SK-N-MC (cell line): Measurements from ENCODE around the gene KANSL1.

Experiments used
- EZH2 ChIP-seq: fragments of 200-600 bp; sonication (generic); IDR thresholded peaks from one replicate; pipeline ENCODE4 v1.6.1; 2017; ENCODE audit warnings: antibody characterized with exemption
- POLR2AphosphoS5 ChIP-seq: IDR thresholded peaks from 2 replicates; pipeline ENCODE4 v1.6.1; 2012; ENCODE audit warnings: mild to moderate bottlenecking, low read depth, low read length, borderline replicate concordance

- TF ChIP-seq POLR2AphosphoS5 (no peak), EZH2 (no peak)
Observed at GRCh38 chr17:45991341-45991740, 201.9 kb downstream of the KANSL1 start.
